GM04504 (cell line): ENCODE measurements around the gene ULK4.

Experiments
- DNase-seq: peaks from one replicate; pipeline ENCODE4 v3.0.0-alpha.2; 2012; ENCODE audit warnings: low read depth

Gene ULK4

DNA sequence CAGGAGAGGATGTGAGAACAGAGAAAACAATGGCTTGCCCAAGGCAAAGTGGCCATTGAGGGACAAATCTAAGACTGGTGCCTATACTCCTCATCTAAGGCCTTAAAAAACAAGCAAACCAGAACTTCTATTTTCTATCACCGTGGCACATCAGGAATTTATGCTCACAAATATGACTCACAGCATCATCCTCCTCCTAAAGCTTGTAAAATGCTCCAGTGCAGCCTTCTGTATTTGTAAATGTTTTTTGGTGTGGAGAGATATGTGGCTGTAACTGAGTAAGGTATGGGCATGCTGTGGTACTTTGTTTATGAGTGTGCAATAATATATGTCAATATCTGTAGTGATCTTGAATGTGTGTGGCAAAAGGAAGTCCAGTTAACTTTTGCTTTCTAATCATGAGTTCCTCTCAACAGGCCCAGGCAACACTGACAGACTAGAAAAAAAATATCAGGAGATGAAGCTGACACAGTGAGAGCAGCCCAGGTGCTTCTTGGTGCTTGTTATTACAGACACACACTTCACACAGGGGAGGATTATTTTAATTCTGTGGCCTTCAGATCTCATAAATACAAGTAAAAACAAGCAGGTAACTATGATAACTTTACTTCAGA lies 702.3 kb downstream of the ULK4 start:
- peak; percentile 35 for DNase-seq

DNA sequence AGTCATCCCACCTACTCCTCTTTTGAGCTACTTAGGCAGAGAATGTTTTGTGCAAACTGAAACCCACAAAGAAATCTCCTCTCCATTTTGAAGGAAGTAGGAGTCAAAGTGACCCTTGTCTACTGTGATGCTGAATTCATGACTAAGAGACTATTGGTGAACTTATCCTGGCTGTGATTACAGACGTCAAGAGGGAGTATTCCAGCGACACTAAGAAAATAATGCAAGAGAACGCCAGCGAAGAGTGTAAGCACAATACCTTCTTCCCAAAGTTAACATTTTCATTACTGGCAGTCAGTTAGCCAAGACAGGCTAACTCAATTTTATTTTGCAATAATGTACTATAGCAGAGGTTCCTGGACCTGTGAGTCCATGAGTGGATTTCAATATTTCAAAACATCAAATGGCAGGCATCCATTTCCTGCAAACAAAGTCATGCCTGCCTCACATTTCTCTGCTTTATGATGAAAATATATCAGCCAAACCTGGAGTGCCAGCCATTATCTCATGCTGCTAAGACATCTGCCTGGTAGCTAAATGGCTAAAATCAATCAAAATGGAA lies 703.6 kb downstream of the ULK4 start:
- no peak for DNase-seq

DNA sequence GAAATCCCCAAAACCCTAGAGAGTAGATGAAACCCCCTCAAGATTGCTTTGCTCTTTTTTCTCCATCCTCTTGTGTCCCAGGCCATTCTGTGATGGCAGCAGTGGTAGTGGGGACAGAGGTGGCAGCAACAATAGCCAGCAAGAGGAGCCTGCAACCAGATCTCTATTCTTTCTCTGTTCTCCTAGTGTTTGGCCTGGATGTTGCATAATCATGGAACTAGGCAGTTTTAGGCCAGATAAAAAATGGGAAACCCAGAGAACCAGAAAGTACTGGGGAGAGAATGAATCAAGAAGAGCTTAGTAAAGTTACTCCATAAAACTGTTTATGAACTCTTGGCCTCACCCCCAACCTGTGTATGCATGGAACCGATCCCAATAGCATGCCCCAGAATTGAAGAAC lies 710.3 kb downstream of the ULK4 start:
- DNase-seq = no peak

DNA sequence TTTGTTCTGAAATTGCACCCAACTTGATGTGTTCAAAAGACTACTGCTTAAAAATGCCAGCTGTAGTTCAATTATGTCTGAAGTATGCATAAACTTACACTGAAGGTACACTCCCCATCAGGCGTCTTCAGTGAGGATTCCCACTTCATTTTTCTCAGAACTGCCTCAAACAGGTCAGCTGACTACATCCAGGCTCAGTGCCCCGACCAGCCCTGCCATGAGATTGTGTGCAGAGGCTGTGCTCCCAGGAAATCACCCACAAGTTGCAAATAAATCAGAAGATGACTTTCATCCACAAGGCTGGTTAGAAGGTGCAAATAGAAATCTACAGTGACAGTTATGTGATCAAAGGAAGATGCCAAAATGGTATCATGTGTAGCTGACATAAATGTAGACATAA lies 711.1 kb downstream of the ULK4 start:
- no peak for DNase-seq

DNA sequence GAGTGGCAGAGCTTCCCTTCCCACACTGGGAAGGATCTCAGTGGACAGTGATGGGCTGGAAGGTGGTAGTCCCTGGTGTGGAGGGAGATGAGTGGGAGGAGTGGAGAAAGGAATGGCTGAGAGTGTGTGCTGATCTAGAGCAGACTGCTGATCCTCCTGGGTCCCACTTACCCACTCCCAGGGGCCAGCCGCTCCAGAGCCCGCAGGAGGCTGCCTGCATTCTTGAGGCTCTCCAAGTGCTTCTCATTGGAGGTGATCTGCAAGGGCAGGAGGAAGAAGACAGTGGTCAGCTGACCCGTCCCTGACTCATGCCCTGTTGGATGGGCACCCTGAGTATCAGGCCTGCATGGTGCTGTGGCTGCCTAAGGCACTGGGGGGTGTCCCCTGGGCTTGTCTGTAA lies 712.6 kb downstream of the ULK4 start:
- DNase-seq = no peak

DNA sequence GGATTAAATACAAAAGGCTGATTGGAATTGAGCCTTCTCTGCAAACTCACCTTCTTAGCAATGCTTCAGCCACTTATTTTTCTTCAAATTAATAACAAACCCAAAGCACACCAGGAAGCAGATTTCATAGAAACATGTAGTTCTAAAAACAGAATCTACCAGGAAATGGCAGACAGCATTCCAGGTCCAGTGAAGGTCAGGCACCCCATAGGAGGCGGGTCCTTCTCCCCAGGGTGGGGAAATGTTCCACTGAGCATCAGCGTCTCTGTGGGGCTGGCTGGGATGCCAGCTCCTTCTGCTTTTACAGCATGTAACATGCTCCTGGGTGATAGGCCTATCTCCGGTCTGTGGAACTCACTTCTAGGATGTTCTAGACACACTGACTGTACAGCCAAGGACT lies 713.4 kb downstream of the ULK4 start:
- no peak for DNase-seq

DNA sequence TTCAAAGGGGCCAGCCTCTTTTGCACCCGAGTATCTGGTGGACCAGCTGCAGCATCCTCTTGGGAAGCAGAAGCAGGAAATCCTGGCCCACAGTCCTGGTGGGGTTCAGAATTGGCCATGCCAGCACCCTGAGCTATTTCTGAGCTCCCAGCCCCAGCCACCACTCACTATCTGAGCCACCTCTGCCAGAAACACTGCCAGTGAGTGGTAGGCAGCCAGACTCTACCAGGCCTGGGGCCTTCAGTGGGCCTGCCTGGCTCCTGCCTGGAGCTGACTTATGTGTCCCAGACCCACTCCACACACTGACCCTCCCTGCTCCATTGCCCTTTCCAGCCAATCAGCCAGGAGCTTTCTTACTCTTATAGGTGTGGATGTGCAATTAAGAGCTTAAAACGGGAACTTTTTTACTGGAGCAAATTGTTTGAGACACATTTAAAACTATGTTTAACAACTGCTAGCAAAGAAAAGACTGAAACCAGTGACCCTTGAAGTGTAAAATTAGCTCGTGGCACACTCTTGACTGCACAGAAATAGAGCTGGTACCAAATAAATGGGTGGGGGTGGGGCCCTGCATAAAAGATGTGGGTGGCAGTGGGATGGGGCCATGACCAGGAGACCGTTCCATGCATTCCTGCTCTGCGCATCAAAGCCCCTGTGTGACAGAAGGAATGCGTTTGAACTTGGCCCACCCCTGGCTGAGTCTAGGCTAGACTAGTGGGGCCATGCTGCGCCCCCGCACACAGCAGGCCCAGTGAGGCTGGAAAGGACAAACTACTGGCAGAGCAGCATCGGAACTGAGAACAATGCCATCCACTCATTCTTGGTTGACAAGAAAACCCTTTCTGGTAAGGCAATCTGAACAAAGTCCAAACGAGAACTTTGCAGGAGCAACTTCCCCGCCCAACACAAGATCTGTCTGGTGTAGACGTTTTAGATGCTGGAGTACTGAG lies 714.6 kb downstream of the ULK4 start:
- DNase-seq = no peak

DNA sequence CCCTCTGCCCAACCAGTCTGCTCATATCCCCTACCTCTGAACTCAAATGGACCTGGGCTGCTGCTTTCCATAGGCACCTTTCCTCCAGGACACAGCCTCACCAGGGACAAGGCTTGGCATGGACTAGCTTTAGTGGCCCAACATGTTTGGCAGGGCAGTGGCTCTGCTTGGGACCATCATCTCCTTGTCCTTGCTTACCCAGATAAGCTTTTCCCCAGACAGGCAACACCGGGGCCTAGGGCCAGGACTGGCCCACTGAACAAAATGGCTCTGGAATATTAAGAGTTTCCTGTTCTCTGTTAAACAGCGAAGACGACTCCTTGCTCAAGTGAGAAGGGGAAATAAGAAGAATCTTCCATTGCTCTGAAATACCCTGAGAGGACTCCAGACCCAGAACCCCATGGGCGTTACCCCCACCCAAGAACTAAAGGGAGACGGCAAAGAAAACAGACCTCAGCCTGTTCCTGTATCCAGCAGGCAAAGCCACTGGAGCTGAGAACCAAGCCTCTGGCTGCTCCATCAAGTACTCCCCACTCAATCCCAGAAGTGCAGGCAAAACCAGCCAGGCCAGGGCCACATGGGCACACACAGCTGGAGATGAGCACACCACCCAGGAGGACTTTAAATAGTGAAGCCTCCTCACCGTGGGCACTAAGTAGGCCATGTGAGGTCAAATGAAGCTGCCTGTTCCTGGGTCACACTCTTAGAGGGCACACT lies 717.1 kb downstream of the ULK4 start:
- DNase-seq = no peak

DNA sequence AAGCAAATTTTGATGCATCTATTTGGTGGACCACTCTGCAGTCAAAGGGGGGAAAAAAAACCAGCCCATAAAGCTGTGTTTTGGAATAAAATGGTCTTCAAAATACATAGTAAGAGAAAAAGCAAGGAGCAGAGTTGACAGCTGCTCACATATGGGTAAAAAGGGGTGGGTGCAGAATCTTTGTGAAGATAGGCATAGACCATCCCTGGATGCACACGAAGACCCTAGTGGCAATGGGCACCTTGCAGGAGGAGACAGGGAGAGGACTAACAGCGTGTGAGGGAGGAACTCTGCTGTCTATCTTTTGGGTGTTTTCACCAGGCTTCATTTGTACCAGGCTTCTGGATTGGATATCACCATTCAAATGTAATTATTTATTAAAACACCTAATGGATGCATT lies 718.7 kb downstream of the ULK4 start:
- no peak for DNase-seq

DNA sequence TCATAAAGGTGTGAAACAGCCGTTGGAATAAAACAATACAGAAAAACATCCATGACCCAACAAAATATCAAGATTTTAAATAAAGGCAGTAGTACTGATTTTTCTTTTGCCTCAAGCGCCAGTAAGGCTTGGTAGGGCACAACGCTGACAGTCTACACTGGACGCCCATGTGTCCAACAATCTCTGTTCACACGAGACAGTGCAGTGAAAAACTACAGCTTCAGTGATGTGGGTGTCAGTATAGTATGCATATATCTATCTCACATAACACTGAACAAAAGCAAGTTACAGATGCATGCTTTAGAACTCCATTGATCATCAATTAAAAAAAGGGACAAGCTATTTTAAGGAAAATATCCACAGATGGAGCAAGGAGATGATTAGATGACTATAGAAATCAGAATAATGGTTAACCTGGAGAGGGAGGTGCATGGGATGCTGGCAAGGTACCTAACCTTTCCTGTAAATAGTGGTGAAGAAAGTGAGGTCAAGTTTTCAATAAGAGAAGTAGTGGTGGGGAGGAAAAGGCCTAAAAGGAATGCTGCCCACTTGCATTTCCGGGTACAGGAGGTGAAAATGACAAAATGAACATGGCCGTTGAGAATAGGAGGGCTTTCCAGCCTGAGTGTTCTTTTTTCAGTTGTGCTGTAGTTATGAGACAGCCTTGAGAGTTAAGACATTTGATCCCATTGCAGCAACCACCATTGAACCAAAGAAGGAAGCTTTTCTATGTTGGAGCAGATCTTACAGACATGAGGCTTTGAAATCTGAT lies 719.9 kb downstream of the ULK4 start:
- DNase-seq = no peak

DNA sequence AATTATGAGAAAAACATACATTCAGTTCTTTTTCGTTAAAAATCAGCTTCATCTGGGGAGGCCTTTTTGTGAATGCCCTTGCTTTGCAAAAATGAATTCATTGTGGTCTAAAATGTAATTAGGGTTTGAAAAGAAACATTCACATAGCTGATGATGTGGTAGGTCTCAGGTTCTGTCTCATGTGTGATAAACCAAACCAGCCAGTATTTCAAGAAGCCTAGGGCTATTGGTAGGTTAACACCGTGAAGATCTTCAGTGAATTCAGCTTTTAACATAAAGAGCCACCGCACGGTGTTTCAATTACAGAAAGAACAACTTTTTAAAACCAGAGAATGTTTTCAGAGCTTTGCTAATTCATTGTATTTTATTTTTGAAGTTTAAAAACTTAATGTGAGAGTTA lies 720.7 kb downstream of the ULK4 start:
- DNase-seq = no peak

DNA sequence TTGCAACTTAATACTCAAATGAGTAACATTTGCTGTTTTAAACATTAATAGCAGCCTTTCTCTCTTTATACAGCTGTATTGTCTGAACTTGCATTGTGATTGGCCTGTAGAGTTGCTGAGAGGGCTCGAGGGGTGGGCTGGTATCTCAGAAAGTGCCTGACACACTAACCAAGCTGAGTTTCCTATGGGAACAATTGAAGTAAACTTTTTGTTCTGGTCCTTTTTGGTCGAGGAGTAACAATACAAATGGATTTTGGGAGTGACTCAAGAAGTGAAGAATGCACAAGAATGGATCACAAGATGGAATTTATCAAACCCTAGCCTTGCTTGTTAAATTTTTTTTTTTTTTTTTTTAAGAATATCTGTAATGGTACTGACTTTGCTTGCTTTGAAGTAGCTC lies 722.3 kb downstream of the ULK4 start:
- DNase-seq = no peak

DNA sequence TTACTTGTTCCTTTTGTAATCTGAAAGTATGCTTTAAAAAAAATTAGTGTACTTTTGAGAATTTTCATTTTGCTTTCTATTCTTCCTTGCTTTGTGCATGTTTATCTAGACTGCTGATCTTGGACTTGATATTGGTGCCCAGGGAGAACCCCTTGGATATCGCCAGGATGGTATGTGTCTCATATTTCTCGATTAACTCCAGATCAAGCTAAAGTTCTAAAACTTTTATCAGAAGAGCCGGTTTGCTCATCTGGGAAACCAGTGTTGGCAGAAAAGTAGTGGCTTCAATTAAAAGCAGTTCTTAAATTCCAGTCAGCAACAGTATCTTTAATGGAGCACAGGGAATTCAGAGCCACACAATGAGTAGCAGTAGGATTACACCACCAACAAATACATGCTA lies 724.0 kb downstream of the ULK4 start:
- DNase-seq = no peak

DNA sequence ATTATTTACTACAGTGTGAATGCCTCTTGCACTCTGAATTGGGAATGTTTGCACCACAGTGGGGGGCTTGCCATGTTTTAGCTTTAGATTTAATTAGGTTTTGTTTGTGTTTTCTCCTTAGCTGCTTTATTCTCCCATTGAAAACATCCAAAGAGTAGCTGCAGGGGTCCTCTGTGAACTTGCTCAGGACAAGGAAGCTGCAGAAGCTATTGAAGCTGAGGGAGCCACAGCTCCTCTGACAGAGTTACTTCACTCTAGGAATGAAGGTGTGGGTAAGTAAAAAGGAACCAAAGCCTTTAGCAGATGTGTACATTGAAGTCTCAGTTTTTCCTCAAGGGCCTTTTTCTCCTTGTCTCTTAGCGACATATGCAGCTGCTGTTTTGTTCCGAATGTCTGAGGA lies 725.7 kb downstream of the ULK4 start:
- no peak for DNase-seq

DNA sequence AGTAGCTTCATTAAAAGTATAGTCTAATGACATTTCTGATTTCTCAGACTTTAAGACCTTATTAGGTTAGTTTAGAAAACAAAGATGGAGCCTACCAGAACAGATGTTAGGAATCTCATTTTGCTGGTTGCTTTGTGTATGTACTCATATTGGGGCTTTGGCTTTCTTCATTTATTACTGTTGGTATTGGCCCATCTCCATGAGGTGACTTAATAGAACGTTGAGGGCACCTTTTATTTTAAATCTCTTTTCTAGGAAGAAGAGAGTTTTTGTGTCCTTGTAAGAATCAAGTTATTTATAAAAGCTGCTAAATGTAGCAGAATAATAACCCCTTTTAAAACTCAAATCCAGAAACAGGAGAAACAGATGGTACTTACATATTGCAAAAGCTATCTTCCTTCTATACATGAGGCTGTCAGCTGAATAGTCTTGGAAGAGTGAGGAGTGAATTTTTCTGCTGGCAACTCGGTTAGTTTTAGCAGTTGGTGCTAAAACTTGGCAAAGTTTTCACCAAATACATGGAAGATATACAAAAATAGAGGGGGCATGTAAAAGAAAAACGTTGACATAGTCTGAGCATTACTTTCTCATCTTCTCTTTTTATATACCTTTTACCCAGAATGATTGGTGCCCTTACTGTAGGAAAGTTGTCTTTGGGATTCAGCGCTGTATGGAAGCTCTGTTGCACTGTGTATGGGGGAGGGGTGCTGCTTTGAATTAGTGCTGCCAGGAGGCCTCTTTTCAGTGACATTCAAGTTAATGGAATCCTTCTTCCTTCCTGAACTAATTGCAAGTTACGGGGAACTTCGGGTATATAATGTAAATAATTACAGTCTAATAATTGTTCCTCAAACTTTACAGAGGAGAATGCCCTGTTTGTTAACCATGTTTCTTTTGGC lies 726.8 kb downstream of the ULK4 start:
- no peak for DNase-seq

DNA sequence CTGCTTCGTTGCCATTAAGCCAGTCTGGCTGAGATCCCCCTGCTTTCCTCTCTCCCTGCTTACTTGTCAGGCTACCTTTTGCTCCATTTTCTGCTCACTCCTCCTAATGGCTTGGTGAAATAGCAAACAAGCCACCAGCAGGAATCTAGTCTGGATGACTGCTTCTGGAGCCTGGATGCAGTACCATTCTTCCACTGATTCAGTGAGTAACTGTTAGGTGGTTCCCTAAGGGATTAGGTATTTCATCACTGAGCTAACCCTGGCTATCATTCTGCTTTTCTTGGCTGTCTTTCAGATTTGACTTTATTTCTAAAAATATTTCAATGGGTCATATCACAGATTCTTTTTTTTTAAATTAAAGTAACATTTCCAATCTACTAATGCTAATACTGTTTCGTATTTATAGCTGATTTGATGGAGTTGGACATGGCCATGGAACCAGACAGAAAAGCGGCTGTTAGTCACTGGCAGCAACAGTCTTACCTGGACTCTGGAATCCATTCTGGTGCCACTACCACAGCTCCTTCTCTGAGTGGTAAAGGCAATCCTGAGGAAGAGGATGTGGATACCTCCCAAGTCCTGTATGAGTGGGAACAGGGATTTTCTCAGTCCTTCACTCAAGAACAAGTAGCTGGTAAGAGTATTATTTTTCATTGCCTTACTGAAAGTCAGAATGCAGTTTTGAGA lies 737.6 kb downstream of the ULK4 start:
- peak; percentile 54 for DNase-seq

DNA sequence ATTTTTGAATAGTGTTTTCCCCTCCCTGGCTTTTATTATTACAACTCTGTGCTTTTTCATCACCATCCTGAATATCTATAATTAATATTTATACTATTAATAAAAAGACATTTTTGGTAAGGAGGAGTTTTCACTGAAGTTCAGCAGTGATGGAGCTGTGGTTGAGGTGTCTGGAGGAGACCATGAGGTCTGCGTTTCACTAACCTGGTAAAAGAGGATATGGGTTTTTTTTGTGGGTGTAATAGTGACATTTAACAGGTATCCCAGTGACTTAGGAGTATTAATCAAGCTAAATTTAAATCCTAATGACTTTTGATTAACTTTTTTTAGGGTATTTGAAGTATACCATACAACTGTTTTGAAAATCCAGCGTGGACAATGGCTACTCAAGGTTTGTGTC lies 738.2 kb downstream of the ULK4 start:
- no peak for DNase-seq

DNA sequence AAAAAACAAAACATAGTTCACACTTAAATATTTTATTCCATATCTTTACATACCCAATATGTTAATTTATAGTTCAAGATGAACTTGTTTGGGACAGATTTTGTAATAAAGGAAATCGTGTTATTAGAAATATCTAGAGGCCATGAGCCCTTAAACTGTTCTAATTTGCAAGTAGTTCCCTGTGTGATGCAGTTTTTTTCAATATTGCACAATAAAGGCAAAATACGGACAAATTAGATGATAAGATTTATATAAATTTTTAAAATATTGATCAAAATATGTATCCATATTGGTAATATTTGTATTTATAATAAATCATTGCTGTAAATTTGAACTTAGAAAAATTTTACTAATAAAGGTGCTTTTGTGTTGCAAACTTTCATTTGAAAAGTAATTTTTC lies 738.8 kb downstream of the ULK4 start:
- DNase-seq = no peak

DNA sequence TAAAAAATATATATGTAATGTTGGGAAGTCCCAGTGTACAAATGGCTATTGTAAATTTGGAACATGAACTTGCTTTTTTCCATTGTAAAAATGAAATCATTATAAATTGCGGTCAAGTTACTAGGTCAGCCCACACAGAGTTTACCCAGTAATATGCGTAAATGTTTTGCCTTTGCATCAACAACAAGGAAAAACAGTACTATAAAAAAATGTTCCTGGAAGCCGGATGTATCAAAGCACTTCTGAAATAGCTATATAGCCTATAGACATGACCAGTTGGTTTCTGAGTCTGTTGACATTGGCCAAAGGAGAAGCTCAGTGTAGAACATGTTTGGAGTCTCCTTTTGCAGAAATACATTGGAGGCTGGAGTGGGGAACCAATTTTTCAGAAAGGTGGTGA lies 739.4 kb downstream of the ULK4 start:
- no peak for DNase-seq

DNA sequence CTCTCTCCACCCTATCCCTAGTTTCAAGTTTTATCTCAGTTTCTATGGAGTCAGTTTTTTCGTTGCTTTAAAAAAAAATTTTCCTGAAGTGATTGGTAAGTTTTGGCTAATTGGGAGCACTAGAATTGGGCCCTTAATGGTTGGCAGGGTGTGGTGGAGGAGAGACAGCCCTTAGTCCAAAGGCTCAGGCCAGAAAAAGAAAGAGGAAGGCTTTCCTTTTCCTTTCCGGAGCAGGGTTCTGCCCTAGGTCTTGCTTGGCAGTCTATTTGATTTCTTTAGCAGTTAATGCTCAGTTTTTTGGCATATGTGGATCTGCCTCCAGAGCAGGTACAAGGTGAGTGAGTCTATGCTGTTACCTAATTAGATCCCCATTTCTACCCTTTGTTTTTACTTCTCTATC lies 739.9 kb downstream of the ULK4 start:
- DNase-seq = no peak
